Measurements from ENCODE around the gene WRNIP1. TPM values are rescaled to one million over a fixed set of nuclear protein-coding genes. Genes with fewer than 3 reads are reported as not detected.

Gene WRNIP1
- total RNA-seq, 1 donor from 2014 or later, result 50.5 TPM

DNA sequence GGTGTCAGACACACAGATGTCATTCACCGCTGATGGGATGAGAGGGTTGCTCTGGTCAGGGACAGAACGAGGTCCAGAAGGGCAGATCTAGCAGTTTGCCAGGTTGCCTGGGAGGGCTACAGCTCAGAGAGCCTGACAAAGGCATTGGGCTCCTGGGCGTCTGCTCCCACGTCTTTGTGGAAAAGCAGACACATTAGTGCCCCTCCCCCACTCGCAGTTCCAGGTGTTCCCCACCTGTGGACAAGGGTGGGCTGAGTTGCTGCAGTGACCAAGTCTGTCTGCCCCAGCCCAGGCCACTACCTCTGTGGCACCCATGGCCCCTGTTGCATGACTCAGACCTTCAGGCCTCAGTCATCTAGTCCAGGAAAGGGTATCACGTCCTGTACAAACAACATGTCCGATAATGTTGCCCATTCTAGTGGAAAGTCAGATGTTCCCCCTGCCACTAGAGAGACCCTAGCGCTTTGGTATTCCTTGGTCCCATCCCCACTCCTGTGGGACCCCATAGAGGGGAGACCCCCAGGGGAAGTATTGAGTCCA is 37.4 kb downstream of the WRNIP1 start:
- H3K9me3 Mint-ChIP-seq, result no peaks in the 10 kb centered on the region
- intact Hi-C loops (cut with micrococcal nuclease), result no loop called here

DNA sequence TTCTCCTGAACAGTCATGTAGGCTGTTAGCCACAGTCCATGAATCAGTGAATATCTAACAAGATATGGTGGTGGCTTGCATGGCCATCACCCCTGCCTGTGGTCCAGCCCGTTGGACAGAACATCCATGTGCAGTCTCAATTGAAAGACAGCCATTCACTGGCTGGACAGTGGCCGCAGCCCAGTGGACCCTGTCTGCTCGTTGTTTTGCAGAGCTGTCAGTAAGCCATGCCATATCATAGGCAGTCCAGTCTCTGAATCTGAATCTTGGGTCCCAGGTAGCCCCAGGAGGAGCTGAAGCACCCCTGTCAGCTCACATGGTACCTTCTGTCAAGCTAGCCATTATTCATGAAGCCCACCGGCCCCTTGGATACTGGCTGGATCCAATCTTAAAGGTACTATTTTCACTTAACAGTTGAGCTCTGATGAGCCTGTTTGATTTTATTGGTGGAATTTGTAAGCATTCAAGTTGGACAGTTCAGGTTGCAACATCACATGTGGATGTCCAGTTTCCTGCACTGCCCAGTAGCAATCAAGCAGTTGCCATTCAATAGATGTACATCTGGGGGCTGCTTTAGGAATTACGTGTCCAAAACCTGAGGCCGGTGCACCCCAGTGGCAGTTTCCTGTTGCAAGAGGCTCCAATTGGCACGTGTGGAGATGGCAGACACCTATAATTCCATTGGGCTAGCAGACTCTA is 38.7 kb downstream of the WRNIP1 start:
- H3K4me3 Mint-ChIP-seq, result no peak overlapping the region
- intact Hi-C loops (cut with micrococcal nuclease), result no loop called here
- no peaks in the 10 kb centered on the region for H3K9me3 Mint-ChIP-seq
- no peak overlapping the region for H3K27ac Mint-ChIP-seq
- no peaks in the 10 kb centered on the region for H3K27me3 Mint-ChIP-seq
- H3K36me3 Mint-ChIP-seq (ENCODE audit: low read depth), result no peaks in the 10 kb centered on the region
- no peak for DNase-seq
- H3K4me1 Mint-ChIP-seq, result peaks cover 16% of the 10 kb centered on the region

More for the DNA sequence above, 37.4 kb downstream of the WRNIP1 start:
- Mint-ChIP-seq H3K27ac (no peak overlapping the region), H3K4me1 (peaks cover 19% of the 10 kb centered on the region), H3K27me3 (no peaks in the 10 kb centered on the region), H3K4me3 (no peak overlapping the region), H3K36me3 (ENCODE audit: low read depth) (peaks cover 4% of the 10 kb centered on the region)
- no peak for DNase-seq

DNA sequence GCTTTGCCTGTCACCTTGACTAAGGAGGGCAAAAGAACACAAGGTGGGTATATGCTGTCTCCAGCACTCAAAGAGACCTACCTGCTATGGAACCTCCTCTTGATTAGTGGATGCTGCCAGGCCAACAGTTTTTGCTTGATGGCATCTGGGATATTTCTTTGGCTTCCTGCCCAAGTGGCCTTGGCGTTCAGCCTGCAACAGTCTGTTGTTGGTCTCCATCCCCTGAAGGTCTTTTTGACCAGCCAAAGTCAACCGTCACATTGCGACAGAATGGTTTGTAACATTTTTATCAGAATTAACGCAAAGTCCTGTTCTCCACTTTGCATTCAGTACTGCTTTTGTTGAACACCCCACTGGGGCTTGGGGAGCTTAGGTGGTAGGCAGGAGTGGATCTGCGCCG is 39.3 kb downstream of the WRNIP1 start:
- DNase-seq, result no peak
- no peaks in the 10 kb centered on the region for H3K27me3 Mint-ChIP-seq
- H3K27ac Mint-ChIP-seq, result no peak overlapping the region
- no peaks in the 10 kb centered on the region for H3K9me3 Mint-ChIP-seq
- no peak overlapping the region for H3K4me3 Mint-ChIP-seq
- H3K4me1 Mint-ChIP-seq, result peaks cover 12% of the 10 kb centered on the region
- intact Hi-C loops (cut with micrococcal nuclease), result no loop called here
- H3K36me3 Mint-ChIP-seq (ENCODE audit: low read depth), result no peaks in the 10 kb centered on the region

DNA sequence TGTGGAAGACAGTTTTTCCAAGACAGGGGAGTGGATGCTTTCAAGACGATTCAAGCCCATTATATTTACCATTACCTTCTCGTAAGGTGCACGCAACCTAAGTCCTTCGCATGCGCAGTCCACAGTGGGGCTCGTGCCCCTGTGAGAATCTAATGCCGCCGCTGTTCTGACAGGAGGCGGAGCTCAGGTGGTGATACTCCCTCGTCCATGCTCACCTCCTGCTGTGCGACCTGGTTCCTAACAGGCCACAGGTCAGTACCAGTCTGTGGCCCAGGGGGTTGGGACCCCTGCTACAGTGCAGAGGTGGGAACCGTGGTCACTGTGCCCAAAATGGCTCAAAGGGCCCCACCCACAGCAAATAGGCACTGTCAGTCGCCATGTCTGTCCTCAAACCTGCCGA is 39.8 kb downstream of the WRNIP1 start:
- Mint-ChIP-seq H3K4me1 (peaks cover 13% of the 10 kb centered on the region), H3K4me3 (no peak overlapping the region), H3K36me3 (ENCODE audit: low read depth) (no peaks in the 10 kb centered on the region), H3K27me3 (no peaks in the 10 kb centered on the region), H3K9me3 (no peaks in the 10 kb centered on the region), H3K27ac (no peak overlapping the region)
- DNase-seq, result no peak
- intact Hi-C loops (cut with micrococcal nuclease), result no loop called here

DNA sequence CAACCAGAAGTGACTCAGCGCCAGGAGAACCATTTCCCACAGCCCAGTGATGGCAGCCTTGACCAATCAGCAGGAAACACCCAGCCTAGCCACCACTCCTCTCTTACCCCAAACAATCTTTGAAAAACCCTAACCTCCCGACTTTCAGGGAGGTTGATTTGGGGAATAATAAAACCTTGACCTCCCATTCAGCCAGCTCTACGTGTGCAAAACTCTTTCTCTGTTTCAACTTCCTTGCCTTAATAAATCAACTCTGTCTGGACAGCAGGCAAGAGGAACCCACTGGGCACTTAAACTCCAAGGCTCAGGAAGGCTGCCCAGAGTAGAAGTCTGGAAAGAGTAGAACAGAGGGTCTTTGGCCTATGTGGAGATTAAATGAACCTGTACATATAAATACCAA is 41.5 kb downstream of the WRNIP1 start:
- Mint-ChIP-seq H3K4me1 (peaks cover 13% of the 10 kb centered on the region), H3K9me3 (no peaks in the 10 kb centered on the region), H3K4me3 (no peak overlapping the region), H3K36me3 (ENCODE audit: low read depth) (no peaks in the 10 kb centered on the region), H3K27me3 (no peaks in the 10 kb centered on the region), H3K27ac (no peak overlapping the region)
- intact Hi-C loops (cut with micrococcal nuclease), result no loop called here
- no peak for DNase-seq

DNA sequence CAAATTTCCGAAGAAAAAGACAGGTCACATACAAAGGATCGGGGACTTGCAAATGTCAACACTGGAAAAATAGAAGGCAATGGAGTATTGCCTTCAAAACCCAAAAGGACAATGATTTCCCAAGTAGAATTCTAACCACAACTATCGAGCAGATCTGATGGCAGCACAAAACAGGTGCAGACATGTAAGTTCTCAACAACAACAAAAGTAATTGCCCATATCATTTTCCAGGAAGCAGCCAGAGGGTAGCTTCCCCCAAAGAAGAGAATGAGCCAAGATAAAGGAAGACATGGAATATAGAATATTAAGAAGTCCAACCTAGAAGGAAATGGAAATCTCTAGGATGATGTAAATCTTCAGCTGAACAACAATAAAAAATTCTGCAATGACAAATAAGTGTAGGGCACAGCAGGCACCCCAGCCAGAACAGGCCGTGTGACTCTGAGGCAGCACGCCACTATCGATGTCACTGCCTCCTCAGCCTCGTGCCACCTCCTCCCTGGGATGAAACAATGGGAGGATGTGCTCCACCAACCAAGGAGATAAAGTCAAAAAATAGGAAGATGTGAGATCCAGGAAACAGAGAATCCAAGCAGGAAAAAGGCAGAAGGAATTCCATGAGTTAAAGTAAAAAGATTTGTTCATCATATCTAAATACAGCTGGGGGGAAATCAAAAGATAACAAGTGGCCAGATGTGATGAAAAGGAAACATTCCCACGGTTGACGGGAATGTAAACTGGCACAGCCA is 42.3 kb downstream of the WRNIP1 start:
- no peaks in the 10 kb centered on the region for H3K36me3 Mint-ChIP-seq (ENCODE audit: low read depth)
- H3K4me1 Mint-ChIP-seq, result peaks cover 13% of the 10 kb centered on the region
- H3K27me3 Mint-ChIP-seq, result no peaks in the 10 kb centered on the region
- H3K27ac Mint-ChIP-seq, result no peak overlapping the region
- intact Hi-C loops (cut with micrococcal nuclease), result no loop called here
- no peak for DNase-seq
- H3K4me3 Mint-ChIP-seq, result no peak overlapping the region
- no peaks in the 10 kb centered on the region for H3K9me3 Mint-ChIP-seq

DNA sequence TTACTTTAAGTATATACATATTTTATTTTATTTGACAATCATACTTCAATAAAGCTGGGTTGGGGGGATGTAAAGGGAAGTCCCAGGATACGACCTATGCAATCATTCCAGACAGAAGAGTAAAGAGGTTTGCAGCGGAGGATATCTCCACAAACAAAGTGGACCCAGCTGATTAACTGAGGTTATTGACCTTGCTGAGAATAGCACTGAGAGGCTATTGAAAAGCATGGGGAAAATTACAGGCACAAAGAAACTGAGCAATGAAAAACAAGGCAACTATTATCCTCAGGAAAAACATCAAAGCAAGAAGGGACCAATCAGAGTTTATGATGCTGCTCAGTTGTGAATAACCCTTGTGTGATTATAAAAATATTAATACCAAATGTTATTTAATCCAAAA is 43.8 kb downstream of the WRNIP1 start:
- H3K27ac Mint-ChIP-seq, result no peak overlapping the region
- intact Hi-C loops (cut with micrococcal nuclease), result no loop called here
- DNase-seq, result no peak
- no peak overlapping the region for H3K4me3 Mint-ChIP-seq
- H3K4me1 Mint-ChIP-seq, result peaks cover 13% of the 10 kb centered on the region
- no peaks in the 10 kb centered on the region for H3K27me3 Mint-ChIP-seq
- H3K9me3 Mint-ChIP-seq, result no peaks in the 10 kb centered on the region
- no peaks in the 10 kb centered on the region for H3K36me3 Mint-ChIP-seq (ENCODE audit: low read depth)

DNA sequence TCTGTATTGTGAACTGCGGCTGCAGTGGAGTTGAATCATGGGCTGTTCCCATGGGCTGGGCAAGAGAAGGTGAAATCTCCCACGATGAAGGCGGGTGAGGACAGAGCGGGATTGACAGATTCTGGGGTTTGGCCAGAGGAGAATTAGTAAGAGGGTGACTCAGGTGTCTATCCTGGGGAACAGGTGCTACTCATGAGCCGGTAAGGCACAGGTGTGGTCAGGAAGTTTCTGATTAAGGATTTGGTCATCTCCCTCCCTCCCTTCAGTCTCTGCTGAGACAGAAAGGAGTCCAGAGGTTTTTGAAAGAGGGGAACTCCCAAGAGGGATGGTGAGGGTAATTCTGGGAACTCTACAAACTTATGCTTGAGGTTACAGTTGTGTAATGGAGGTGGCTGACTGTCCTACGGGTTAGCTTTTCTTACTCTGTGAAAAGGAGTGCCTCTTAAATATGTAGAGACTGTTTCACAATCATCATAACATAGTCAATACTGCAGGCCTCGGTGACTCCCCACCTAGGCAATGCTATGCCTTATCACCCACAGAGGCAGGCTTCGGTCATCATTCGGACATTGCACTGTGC is 45.0 kb downstream of the WRNIP1 start:
- DNase-seq, result no peak
- Mint-ChIP-seq H3K4me1 (peaks cover 13% of the 10 kb centered on the region), H3K27ac (no peak overlapping the region), H3K27me3 (no peaks in the 10 kb centered on the region), H3K36me3 (ENCODE audit: low read depth) (no peaks in the 10 kb centered on the region), H3K9me3 (no peaks in the 10 kb centered on the region), H3K4me3 (no peak overlapping the region)
- intact Hi-C loops (cut with micrococcal nuclease), result no loop called here

DNA sequence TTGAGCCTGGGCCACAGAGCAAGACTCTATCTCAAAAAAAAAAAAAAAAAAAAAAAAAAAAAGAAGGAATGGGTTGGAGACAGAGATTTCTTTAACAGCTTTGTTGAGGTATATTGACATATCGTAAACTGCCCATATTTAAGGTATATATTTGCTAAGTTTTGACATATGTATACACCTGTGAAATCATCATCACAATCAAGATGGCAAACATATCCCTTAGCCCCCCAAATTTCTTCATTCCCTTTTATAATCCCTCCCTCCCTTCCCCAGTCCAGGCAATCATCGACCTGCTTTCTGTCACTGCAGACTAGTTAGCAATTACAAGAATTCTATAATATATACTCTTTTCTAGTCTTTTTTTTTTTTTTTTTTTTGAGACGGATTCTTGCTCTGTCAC is 47.5 kb downstream of the WRNIP1 start:
- no peak for DNase-seq
- intact Hi-C loops (cut with micrococcal nuclease), result no loop called here
- no peaks in the 10 kb centered on the region for H3K27me3 Mint-ChIP-seq
- no peak overlapping the region for H3K4me3 Mint-ChIP-seq
- H3K9me3 Mint-ChIP-seq, result peaks cover 9% of the 10 kb centered on the region
- peaks cover 16% of the 10 kb centered on the region for H3K36me3 Mint-ChIP-seq (ENCODE audit: low read depth)
- peaks cover 16% of the 10 kb centered on the region for H3K4me1 Mint-ChIP-seq
- H3K27ac Mint-ChIP-seq, result no peak overlapping the region

DNA sequence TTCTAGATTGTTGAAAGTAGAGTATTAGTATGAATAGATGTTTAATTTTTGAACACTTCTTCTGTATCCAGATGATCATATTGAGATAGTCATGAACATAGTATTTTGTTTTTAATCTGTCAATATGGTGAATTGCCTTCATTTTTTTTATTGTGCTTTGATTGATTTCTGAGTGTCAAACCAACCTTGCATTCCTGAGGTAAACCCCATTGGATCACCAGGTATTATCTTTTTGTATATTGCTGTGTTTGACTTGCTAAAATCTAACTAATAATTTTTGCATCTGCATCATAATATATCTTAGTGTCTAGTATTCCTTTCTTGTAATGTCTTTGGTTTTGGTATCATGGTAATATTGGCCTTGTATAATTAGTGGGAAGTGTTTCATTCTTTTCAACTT is 51.0 kb downstream of the WRNIP1 start:
- no peak for DNase-seq
- peaks cover 18% of the 10 kb centered on the region for H3K36me3 Mint-ChIP-seq (ENCODE audit: low read depth)
- H3K27me3 Mint-ChIP-seq, result no peaks in the 10 kb centered on the region
- H3K9me3 Mint-ChIP-seq, result peaks cover 9% of the 10 kb centered on the region
- intact Hi-C loops (cut with micrococcal nuclease), result no loop called here
- H3K4me1 Mint-ChIP-seq, result peaks cover 23% of the 10 kb centered on the region
- H3K4me3 Mint-ChIP-seq, result no peak overlapping the region
- H3K27ac Mint-ChIP-seq, result no peak overlapping the region

DNA sequence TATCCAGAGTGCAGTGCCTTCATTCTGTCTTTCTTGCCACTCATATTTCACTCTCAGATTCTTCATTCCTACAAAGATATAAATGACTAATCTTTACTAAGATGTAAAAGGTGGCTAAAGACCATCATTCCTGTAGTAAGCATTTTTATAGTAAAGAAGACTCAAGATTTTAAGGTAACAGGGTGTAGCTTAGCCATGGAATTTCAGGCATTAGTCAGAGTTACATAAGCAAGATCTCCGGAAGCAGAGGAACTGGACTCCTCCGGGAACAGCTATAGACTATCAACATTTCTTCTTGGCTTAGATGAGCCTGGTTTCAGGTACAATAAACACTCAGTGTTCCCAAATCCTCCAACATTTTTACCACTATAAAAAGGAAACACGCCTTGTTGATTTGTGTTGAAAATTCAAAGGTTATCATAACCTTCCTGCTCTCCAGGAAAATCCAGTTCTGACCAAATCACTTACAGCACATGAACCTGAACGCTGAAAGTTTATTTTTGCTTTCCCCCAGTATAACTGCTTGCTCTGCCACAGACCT is 52.8 kb downstream of the WRNIP1 start:
- H3K9me3 Mint-ChIP-seq, result peaks cover 9% of the 10 kb centered on the region
- no peak for DNase-seq
- no peak overlapping the region for H3K4me3 Mint-ChIP-seq
- H3K36me3 Mint-ChIP-seq (ENCODE audit: low read depth), result peaks cover 23% of the 10 kb centered on the region
- no peak overlapping the region for H3K27ac Mint-ChIP-seq
- intact Hi-C loops (cut with micrococcal nuclease), result no loop called here
- H3K4me1 Mint-ChIP-seq, result peaks cover 27% of the 10 kb centered on the region
- no peaks in the 10 kb centered on the region for H3K27me3 Mint-ChIP-seq

DNA sequence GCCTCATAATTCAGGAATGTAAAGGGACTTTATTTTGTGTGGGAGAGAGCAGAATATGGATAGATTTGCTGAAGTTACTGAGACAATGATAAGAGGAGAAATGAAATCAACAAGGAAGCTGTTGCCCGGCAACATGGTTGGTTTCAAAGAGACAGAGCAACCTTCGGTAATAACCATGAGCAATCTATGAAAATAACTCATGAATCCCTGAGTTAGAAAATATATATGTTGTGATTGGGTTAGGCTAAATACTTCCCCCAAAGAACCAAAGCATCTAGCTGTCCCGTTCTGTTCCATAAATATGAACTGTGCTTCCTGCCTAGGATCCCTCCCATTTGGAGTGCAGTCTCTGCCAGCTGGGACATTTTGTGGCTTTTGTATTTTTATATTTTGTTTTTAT is 53.4 kb downstream of the WRNIP1 start:
- peaks cover 27% of the 10 kb centered on the region for H3K4me1 Mint-ChIP-seq
- DNase-seq, result no peak
- H3K27ac Mint-ChIP-seq, result no peak overlapping the region
- peaks cover 9% of the 10 kb centered on the region for H3K9me3 Mint-ChIP-seq
- H3K27me3 Mint-ChIP-seq, result no peaks in the 10 kb centered on the region
- peaks cover 25% of the 10 kb centered on the region for H3K36me3 Mint-ChIP-seq (ENCODE audit: low read depth)
- no peak overlapping the region for H3K4me3 Mint-ChIP-seq
- intact Hi-C loops (cut with micrococcal nuclease), result no loop called here

DNA sequence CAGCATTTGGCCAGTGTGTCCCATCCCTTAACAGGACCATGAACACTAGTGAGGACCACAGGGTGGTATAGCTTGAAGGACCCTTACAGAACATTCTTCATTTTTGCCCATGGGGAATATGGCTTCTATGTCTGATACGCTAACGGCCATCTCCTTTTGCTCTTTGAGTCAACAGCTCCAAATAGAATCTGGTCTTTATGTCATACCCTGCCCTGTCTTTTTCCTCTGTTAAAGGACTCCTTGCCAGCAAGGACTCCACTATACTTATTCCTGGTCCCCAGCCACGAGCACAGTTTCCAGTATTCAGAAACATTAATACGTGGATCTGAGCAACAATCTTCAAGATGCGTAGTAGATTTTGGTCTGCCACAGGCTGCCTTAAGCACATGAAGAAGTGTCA is 53.9 kb downstream of the WRNIP1 start:
- Mint-ChIP-seq H3K4me3 (no peak overlapping the region), H3K36me3 (ENCODE audit: low read depth) (peaks cover 29% of the 10 kb centered on the region), H3K27ac (no peak overlapping the region), H3K9me3 (peaks cover 9% of the 10 kb centered on the region), H3K4me1 (peaks cover 27% of the 10 kb centered on the region), H3K27me3 (no peaks in the 10 kb centered on the region)
- DNase-seq, result no peak
- intact Hi-C loops (cut with micrococcal nuclease), result no loop called here

DNA sequence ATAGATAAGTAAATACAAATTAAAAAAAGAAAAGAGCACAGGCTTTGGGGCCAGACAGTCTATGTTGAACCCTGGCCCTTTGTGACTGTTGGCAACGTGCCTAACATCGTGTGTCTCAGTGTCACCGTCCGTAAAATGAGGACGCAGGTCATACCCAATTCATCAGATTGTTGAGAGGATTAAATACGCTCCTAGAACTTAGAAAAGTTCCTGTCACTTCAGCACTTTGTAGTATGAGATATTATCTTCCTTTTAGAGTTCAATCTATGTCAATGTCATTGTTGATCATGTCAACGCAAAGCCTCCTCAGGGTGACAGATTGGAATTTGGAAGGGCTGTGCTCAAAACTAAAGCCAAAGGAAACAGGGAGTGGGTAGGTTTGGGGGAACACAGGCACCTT is 54.8 kb downstream of the WRNIP1 start:
- peaks cover 9% of the 10 kb centered on the region for H3K9me3 Mint-ChIP-seq
- no peak overlapping the region for H3K4me3 Mint-ChIP-seq
- peaks cover 31% of the 10 kb centered on the region for H3K36me3 Mint-ChIP-seq (ENCODE audit: low read depth)
- peak; percentile 40 for DNase-seq
- intact Hi-C loops (cut with micrococcal nuclease), result no loop called here
- H3K4me1 Mint-ChIP-seq, result peaks cover 27% of the 10 kb centered on the region
- no peak overlapping the region for H3K27ac Mint-ChIP-seq
- H3K27me3 Mint-ChIP-seq, result no peaks in the 10 kb centered on the region
